Stimulated activated CD4-positive, alpha-beta T cell treated with anti-CD3 and anti-CD28 coated beads, Interleukin-1b, Interleukin-23, amount 100 ng/mL, for 4 hours (primary cell): ENCODE data around the gene CREBBP.

Source experiments
- DNase-seq, 2 donors: peaks; one replicate each; pipeline ENCODE4 v3.0.0-alpha.2; 2020; ENCODE audit warnings: low read depth in 2 of 2

Gene CREBBP

GRCh38 chr16:3797904-3798811 is 82.4 kb downstream of the CREBBP start:
- no peak for DNase-seq

GRCh38 chr16:3797473-3797872 is 83.0 kb downstream of the CREBBP start:
- no peak for DNase-seq

- DNase-seq: no peak
Measured at GRCh38 chr16:3793161-3793576, 87.3 kb downstream of the CREBBP start.

- DNase-seq: no peak
Measured at GRCh38 chr16:3792472-3793012, 88.0 kb downstream of the CREBBP start.

GRCh38 chr16:3791701-3792100 is 88.8 kb downstream of the CREBBP start:
- DNase-seq: no peak

- DNase-seq: no peak
Measured at GRCh38 chr16:3789375-3790099, 91.0 kb downstream of the CREBBP start.

- DNase-seq: no peak
Measured at GRCh38 chr16:3788711-3789374, 91.7 kb downstream of the CREBBP start.

- DNase-seq: no peak
Measured at GRCh38 chr16:3787924-3788661, 92.4 kb downstream of the CREBBP start.

GRCh38 chr16:3785413-3785812 is 95.1 kb downstream of the CREBBP start:
- no peak for DNase-seq

- no peak for DNase-seq
Measured at GRCh38 chr16:3783516-3783915, 97.0 kb downstream of the CREBBP start.

GRCh38 chr16:3782566-3782965 is 97.9 kb downstream of the CREBBP start:
- no peak for DNase-seq

- DNase-seq: no peak
Measured at GRCh38 chr16:3781421-3781820, 99.1 kb downstream of the CREBBP start.

GRCh38 chr16:3780570-3780969 is 99.9 kb downstream of the CREBBP start:
- no peak for DNase-seq

- DNase-seq: no peak
Measured at GRCh38 chr16:3776316-3776715, 104.2 kb downstream of the CREBBP start.

GRCh38 chr16:3774819-3775218 is 105.7 kb downstream of the CREBBP start:
- DNase-seq: no peak

- no peak for DNase-seq
Measured at GRCh38 chr16:3774156-3774767, 106.3 kb downstream of the CREBBP start.

- DNase-seq: no peak
Measured at GRCh38 chr16:3773663-3774062, 106.8 kb downstream of the CREBBP start.

- no peak for DNase-seq
Measured at GRCh38 chr16:3771513-3771912, 109.0 kb downstream of the CREBBP start.

- DNase-seq: no peak
Measured at GRCh38 chr16:3770530-3770929, 110.0 kb downstream of the CREBBP start.

GRCh38 chr16:3769942-3770341 is 110.6 kb downstream of the CREBBP start:
- no peak for DNase-seq

- DNase-seq: no peak
Measured at GRCh38 chr16:3769013-3769412, 111.5 kb downstream of the CREBBP start.
